Head of caudate nucleus (tissue), 42 donors: ENCODE data around the gene CLK2.

ENCODE experiments used
- DNase-seq, 42 donors: peaks; one replicate each; pipeline versions ENCODE4 v3.0.0 to v3.0.0-alpha.2; 2020 to 2021; ENCODE audit warnings: mixed read lengths in 7 of 42
- intact Hi-C: fragments of 100-400 bp; cut with DNase I; formaldehyde crosslinking; loops from one replicate; pipeline ENCODE4 v1.15.0; 2022

The CLK2 gene

DNA sequence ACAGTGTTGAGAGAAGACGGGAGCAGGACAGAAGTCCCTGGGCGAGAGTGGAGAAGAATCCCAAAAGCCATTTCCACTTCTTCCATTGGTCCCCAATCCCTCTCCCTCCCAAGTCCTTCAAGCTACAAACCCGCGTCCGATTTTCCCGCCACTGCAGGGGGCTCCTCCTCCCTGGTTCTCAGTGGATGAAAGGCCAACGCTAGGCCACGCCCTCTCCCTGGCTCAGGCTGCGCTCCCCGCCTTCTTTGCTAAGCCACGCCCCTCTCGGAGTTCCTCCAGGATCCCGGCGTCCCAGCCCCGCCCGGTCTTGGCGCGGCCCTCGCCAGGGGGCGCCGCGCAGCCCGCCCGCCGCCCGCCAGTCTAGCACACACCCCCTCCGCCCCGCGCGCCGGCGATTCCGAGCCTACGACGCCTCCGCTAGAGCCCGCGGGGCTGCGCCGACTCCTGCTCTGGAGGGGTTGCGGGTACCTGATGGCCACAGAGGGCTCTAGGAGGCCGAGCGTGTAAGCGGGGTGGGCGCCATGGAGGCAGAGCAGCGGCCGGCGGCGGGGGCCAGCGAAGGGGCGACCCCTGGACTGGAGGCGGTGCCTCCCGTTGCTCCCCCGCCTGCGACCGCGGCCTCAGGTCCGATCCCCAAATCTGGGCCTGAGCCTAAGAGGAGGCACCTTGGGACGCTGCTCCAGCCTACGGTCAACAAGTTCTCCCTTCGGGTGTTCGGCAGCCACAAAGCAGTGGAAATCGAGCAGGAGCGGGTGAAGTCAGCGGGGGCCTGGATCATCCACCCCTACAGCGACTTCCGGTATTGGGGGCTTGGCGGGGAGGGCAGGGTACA is 4.0 kb upstream of the CLK2 start, which contains the start of gene HCN3:
HCN3 (plus strand) TSS at position 394 of the 832 bp plus-strand sequence; CDS start at position 522, 128 bp downstream.
- DNase-seq, result peak; percentile 96 to 100 (median 99)
- intact Hi-C loops, result loop anchor here (5.0 kb wide), 1 partner anchor 45 kb away; the partner anchor contains the start of gene RUSC1

DNA sequence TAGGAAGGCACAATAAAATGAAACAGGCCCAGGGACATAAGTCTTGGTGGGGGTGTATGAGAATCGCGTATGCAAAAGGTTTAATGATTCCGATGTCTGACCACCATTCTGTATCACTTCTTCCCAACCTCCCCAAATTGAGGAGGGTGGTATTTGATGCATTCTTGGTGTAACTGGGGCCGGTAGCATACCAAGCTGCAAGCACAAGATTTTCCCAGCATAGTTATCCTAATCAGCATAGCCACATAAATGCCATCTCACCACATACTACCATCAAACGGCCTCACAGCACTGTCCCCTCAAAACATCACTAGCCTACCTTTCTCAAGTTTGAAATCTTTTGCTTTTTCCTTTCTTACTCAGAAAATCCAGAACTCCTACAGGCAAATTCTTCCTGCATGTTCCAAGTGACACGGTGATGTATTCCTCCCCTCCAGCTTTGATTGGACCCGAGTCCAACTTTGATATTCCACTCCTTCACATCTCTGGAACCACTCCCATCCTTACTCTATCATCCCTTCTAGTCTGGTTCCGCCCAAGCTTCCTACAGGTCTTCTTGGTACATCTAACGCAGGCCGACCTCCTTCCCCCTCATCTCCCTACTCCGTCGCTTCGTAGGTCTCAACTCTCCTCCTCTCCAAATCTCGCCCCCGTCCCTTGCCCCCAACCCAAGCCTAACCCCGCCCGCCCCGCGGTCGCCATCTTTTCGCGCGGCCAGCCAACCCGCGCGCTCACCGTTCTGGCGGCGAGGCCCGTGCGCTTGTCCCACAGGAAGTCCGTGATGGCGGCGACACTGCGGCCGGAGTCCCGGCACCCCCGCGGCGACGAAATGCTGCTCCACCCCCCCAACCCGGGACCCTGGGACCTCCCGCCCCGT is 600 bp downstream of the CLK2 start:
- peak in 4 of 42 donors; percentile 29 to 46 (median 34) for DNase-seq

DNA sequence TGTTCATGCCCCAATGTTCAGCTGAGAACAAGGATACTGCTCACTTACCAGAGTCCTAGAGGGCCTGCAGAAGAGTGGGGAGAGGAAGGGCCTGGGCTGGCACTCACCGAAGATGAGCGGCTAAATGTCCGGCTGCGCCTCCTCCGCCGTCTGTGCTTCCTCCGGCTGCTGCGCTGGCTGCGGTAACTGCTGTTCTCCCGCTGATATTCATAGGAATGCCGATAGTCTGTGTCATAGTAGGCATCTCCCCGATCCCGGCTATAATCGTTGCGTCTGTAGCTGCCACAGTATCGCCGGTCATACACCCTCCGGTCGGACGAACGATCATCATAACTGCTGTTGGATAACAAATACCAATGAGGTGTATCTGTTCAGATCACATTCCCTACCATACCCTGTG is 3.9 kb downstream of the CLK2 start:
- no peak for DNase-seq
- intact Hi-C loops, result no loop called here

More for the DNA sequence above, 600 bp downstream of the CLK2 start:
- intact Hi-C loops, result no loop called here

DNA sequence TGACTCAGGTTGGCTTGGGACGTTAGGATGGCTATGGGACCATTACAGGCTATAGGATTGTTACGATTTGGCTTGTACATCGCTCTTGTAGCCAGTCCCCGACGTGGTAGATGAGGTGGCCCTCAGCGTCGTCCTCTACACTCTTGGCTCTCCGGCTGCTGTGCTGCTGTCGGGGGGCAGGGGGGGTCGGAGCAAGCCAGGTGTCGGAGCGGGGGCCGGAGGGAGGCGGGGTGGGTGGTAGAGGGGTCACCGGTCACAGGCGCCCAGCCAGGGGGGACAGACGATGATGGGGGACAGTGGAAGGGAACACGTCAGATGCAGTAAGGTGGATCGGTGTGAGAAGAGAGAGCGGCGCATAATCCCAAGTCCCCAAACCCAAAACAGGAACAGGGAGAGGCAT is 4.7 kb downstream of the CLK2 start:
- no peak for DNase-seq
- intact Hi-C loops, result no loop called here

DNA sequence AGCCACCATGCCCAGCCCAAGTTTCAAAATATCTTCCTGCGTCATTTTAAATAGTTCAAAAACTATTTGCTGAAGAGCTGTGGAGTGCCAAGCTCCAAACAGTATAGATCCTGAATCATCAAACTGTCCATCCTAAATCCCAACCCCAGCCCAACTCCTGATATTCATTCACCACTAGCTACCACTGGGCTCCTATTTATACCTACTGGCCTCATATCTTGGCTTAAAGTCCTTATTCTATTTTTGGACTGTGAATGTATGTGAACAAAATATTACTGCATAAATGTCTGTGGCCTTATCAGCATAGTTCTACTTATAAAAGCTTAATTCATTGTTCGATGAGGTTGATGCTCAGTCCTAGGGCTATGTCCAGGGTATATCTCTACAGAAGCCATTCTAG is 5.9 kb downstream of the CLK2 start:
- intact Hi-C loops, result no loop called here
- DNase-seq, result no peak

DNA sequence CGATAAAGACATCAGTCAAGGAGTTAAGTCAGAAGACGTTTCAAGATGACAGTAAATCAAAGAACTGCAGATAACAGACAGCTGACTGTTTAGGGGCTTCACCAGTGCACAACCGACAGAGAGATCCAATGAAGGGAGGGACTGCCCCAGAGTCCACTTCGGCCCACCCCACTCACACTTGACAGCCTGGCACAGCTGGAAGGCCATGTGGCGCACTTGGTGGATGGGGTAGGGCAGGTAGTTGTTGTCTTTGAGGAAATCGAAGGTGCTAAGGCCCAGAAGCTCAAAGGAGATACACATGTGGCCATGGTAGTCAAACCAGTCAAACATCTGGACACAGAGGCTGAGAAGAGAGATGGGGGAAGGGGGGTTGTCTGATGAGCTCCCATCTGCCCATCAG is 6.8 kb downstream of the CLK2 start:
- no peak for DNase-seq
- intact Hi-C loops, result no loop called here

DNA sequence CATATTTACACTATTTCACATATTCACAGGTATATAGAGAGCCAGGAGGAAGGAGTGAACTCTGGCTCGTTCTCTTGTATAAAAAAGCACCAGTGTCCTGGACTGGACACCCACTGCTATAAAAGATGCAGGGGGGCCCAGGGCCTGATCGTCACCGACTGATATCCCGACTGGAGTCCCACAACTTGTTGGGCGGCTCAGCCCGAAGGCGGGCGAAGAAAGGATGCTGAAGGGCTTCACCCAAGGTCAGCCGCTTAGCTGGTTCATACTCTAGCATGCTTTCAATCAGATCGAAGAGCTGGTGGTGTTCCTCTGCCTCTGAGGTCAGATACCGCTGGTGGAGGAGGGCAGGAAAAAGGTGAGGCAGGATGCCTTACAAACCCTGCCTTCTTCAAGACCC is 10.2 kb downstream of the CLK2 start:
- intact Hi-C loops, result no loop called here

DNA sequence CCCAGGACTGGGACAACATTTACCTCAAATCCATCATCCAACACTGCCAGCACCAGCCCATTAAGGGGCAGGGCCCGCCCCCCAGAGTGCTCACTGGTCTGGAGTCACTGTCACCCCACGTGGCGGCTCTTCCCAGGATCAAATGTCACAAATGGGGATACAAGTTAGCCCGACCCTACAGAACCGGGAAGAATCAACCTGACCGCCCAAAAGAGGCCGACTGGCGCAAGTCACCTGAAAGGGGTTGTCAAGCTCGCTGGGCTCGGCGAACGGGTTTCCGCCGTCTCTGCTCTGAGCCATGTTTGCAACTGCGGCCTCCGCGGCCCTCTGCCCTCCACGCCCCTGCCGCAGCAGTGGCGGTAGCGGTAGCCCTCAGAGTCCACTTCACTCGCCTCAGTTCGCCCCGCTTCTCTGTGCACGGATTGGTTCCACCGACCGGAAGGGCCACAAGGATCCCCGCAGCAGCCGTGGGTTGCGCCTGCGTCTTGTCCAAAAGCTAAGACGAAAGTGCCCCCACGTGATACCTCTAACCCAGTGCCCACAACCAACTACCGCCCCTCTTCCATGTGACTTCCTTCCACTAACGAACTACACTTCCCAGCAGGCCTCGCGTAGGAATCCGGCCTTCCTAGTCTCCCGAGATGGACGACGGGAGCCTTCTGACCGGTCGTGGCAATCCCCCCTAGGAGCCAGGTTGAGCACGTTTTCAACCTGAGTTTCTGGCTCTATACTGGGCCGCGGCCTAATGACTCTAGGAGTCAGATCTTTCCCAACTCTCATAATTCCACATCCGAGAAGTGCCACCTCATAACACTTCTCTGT is 11.2 kb downstream of the CLK2 start, which contains the start of gene SCAMP3:
SCAMP3 (minus strand) TSS at position 509 of the 822 bp plus-strand sequence; CDS start at position 300, 209 bp downstream.
- DNase-seq, result peak; percentile 91 to 99 (median 98)
- intact Hi-C loops, result no loop called here

More for the DNA sequence above, 10.2 kb downstream of the CLK2 start:
- DNase-seq, result no peak

DNA sequence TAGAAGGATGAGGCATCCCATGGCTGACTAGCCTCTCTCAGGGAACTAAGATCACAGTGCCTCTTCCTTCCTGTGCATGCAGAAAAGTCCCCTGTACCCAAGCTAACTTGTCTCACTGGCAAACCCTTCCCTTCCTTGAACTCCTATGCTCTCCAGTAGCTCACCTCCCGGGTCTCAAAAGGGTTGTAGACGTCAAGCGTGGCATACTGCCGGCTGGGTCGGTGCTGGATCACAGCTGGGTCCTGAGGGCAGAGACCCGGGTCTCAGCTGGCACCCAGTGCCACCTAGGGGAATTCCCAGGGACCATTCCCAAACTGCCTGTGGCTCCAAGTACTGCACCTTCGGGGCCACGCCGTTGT is 11.8 kb downstream of the CLK2 start:
- intact Hi-C loops, result no loop called here
- DNase-seq, result peak in 1 of 42 donors; percentile 39

DNA sequence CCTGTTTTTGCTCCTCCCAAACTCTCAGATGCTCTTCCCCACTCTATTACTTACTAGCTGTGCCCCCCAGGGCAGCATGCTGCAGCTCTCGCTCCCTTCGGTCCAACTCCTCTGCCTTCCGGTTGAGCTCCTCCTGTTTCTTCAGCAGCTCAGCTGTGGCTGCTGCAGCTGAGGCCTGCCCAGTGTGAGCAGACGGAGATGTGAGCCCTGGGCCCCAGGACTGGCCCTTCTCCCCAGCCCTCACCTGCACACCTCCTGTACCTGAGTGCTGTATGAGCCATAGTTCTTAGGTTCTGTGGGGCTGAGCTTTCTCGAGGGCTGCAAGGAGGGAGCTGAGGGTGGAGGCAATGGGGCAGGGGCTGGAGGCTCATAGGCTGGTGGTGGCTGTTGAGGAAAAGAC is 13.0 kb downstream of the CLK2 start:
- no peak for DNase-seq
- intact Hi-C loops, result no loop called here

DNA sequence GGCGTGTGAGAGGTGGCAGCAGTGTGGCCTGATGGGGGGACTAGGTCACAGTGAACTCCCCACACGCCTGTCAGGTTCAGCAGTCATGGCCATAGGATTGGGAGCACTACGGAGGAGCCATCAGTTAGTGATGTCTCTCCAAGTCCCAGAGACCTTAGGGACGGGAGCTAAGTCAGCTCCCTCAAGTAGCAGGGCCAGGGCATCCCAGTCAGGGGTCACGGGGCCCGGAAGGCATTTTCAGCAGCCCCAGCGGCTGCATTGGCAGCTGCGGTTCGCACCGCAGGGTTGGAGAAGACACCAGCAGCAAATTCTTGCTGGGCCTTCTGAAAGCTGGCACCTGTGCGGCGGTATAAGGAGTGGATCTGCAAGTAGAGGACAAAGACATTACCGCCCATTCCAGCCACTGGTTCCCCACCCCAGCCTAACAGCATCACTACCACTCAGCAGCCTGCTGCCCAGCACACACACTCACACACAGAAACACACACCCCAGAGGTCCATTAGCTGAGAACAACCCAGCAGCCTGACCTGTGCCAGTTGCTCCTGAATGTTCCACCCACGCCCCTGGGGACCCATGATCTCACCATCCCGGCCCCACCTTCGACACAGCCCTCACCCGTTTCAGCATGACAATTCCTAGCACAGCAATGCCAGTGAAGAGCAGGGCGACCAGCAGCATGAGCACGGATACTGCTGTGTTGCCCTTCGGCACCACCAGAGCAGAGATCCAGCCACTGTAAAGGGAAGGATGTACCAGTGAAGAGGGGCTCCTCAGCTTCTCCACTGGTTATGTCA is 17.0 kb downstream of the CLK2 start:
- intact Hi-C loops, result loop anchor here (10.0 kb wide), 1 partner anchor 339 kb away; no protein-coding TSS in a partner anchor
- DNase-seq, result no peak

DNA sequence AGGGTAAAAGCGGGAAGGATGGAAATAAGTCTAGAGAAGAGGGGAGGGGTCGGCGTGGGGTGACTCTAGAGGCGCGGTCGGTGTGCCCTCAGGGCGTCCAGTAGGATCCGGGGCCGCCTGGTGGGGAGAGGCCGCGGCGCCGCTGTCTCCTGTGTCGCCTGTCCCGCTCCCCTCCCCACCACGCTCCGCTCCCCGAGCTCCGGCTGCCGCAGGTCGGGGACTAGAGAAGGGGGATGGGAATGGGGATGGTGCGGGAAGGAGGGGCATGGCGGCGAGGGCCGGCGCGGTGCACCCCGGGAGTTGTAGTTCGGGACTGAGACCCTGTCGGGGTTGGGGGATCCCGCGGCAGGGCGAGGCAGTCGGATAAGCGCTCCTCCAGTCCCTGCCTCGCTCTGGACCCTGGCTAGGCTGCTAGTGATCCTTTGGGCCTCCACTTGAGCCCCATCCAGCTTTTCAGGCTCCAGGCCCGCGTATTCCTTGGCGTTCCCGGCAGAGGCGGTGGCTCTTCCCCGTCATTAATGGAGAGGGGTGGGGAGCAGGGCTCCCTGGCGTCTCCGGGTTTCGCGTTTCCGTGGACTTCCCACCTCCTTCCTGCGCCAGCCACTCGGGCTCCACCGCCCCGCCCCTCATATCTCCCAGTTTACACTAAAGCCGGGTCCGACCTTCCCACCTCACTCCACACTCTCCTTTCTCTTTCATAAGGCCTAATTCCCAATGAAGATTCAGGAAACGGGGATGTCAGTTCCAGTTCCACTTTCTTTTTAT is 17.9 kb downstream of the CLK2 start, which contains the start of gene ENTREP3:
ENTREP3 (minus strand) TSS at position 241 of the 765 bp plus-strand sequence. CDS start 606 bp downstream, outside the sequence.
- peak; percentile 83 to 97 (median 93) for DNase-seq
- intact Hi-C loops, result loop anchor here (10.0 kb wide), 1 partner anchor 339 kb away; no protein-coding TSS in a partner anchor

DNA sequence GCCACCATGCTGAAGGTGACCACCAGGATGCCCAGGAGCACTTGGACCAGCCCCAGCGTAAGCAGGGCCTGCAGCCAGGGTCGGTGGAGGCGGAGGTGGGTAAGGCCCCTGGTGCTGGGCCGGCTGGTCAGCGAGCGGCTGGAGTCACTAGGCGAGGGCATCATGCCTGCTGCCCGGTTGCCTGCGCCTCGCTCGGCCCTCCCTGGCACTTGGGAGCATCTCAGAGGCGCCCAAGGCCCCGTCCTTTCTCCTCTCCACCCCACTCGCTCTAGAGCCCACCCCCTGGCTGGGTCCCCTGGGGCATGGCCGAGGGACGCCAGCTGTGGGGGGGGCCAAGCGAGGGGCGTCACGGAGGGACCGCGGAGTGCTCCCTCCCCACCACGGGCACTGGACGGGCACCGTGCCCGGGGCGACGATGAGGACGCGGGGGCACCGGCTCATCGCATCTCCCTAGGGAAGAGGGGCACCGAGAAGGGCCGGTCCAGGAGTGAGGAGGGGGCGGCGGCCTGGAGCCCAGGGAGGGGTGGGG is 18.5 kb downstream of the CLK2 start:
- peak in 15 of 42 donors; percentile 16 to 49 (median 32) for DNase-seq
- intact Hi-C loops, result loop anchor here (10.0 kb wide), 1 partner anchor 340 kb away; no protein-coding TSS in a partner anchor

DNA sequence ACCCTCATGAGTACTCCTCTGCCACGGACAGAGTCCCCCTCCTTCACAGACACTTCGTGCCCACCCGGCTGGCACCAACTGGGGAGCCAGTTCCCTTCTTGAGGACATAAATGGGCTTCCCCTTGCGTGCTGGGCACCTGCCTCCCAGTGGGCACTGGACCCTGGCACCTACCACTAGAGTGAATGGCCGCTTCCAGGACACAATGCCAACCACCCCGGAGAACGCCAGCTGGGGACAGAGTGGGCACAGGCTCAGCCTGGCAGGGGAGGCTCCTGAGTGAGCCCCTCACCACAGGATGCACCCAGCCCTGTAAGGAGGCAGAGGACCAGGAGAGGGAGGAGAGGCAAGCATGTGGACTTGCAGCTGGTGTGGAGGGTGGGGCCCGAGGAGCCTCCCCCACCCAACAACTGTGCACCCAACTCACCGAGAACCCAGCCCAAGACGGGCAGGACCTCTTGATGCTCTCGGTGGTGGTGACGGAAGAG is 19.0 kb downstream of the CLK2 start:
- intact Hi-C loops, result loop anchor here (10.0 kb wide), 1 partner anchor 341 kb away; no protein-coding TSS in a partner anchor
- peak in 1 of 42 donors; percentile 25 for DNase-seq

DNA sequence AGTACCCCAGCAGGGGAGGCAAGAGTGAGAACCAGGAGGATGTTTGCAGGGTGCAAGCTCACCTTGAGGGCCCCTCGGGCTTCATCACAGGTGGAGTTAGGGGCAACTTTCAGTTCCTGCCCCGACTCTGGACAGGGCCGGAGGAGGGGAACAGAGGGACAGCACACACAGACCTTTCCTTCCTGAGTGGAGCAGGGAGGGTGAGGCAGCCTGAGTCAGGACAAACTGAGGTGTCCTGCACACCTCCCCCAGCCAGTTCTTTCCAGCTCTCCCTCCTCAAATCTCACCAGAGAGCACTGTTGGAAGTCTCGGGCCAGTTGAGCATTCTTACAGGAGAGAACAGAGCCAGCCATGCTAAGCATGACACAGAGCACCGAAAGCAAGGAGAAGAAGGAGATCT is 19.5 kb downstream of the CLK2 start:
- DNase-seq, result no peak
- intact Hi-C loops, result loop anchor here (10.0 kb wide), 1 partner anchor 341 kb away; no protein-coding TSS in a partner anchor

DNA sequence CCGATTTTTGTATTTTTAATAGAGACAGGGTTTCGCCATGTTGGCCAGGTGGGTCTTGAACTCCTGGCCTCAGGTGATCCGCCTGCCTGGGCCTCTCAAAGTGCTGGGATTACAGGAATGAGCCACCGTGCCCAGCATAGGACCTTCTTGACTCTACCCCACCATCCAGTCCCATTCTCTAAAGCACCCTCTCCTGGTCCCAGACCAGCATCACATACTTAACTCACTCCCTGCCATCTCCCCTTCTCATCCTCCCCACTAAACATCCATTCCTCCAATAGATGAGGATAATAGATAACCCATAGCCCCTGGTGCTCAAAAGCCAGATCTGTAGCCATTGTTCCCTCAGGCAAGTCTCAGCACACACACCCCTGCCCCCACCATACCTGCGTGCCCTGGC is 20.1 kb downstream of the CLK2 start:
- intact Hi-C loops, result loop anchor here (10.0 kb wide), 1 partner anchor 342 kb away; no protein-coding TSS in a partner anchor
- DNase-seq, result no peak
